GM23338 (cell line): ENCODE measurements around the gene ANP32A. TPM values are rescaled to one million over a fixed set of nuclear protein-coding genes. Genes with fewer than 3 reads are reported as not detected.

Experiments
- ATAC-seq: fragments of 200-7000 bp; cut with Tn5 transposase; 3 replicates; pipeline ENCODE4 v1.9.1; 2020
- DNase-seq: peaks from one replicate; pipeline ENCODE4 v3.0.0-alpha.2; 2015; ENCODE audit warnings: low spot score
- H2AFZ ChIP-seq: fragments of 200-600 bp; sonication (generic); 2 replicates; pipeline ENCODE4 v1.8.0; 2016; ENCODE audit warnings: antibody characterized with exemption, mild to moderate bottlenecking, moderate library complexity
- H3F3A ChIP-seq: fragments of 200-600 bp; sonication (generic); replicated peaks from 2 replicates; pipeline ENCODE4 v1.8.0; 2017; ENCODE audit warnings: antibody characterized with exemption, mixed run types, low read depth
- H3K27ac ChIP-seq: fragments of 200-600 bp; sonication (generic); 2 replicates; pipeline ENCODE4 v1.6.1; 2016; ENCODE audit warnings: low read depth
- H3K27me3 ChIP-seq: fragments of 200-600 bp; sonication (generic); 2 replicates; pipeline ENCODE4 v1.8.0; 2016; ENCODE audit warnings: mild to moderate bottlenecking, mixed run types, moderate library complexity; ENCODE audit not compliant: insufficient read depth
- H3K36me3 ChIP-seq: fragments of 200-600 bp; sonication (generic); 2 replicates; pipeline ENCODE4 v1.8.0; 2016; ENCODE audit warnings: mild to moderate bottlenecking; ENCODE audit not compliant: insufficient read depth
- H3K4me1 ChIP-seq: fragments of 200-600 bp; sonication (generic); 2 replicates; pipeline ENCODE4 v1.8.0; 2016; ENCODE audit warnings: mild to moderate bottlenecking, moderate library complexity; ENCODE audit not compliant: insufficient read depth
- H3K4me2 ChIP-seq: fragments of 200-600 bp; sonication (generic); 2 replicates; pipeline ENCODE4 v1.7.1; 2017; ENCODE audit warnings: mixed run types
- H3K4me3 ChIP-seq: fragments of 200-600 bp; sonication (generic); 2 replicates; pipeline ENCODE4 v1.6.1; 2016; ENCODE audit warnings: mixed run types
- H3K79me2 ChIP-seq: fragments of 200-600 bp; sonication (generic); replicated peaks from 2 replicates; pipeline ENCODE4 v1.8.0; 2017; ENCODE audit warnings: mild to moderate bottlenecking; ENCODE audit not compliant: insufficient read depth
- H3K9me2 ChIP-seq: fragments of 200-600 bp; sonication (generic); 2 replicates; pipeline ENCODE4 v1.8.0; 2017; ENCODE audit not compliant: insufficient read depth
- H4K20me1 ChIP-seq: fragments of 200-600 bp; sonication (generic); replicated peaks from 2 replicates; pipeline ENCODE4 v1.8.0; 2017; ENCODE audit warnings: mild to moderate bottlenecking; ENCODE audit not compliant: insufficient read depth
- H3K27ac Mint-ChIP-seq: 2 replicates; pipeline ENCODE4 v1.8.0; 2020; ENCODE audit warnings: inconsistent platforms, mild to moderate bottlenecking, moderate library complexity, mixed read lengths
- H3K27me3 Mint-ChIP-seq: 3 replicates; pipeline ENCODE4 v1.8.0; 2022; ENCODE audit warnings: low read depth, mild to moderate bottlenecking, moderate library complexity, mixed read lengths, inconsistent platforms; ENCODE audit not compliant: insufficient read depth, poor library complexity
- H3K36me3 Mint-ChIP-seq: 3 replicates; pipeline ENCODE4 v1.8.0; 2021; ENCODE audit warnings: low read depth, mild to moderate bottlenecking, inconsistent platforms, moderate library complexity, mixed read lengths
- H3K4me1 Mint-ChIP-seq: 3 replicates; pipeline ENCODE4 v1.8.0; 2020; ENCODE audit warnings: mild to moderate bottlenecking, inconsistent platforms, mixed read lengths
- H3K4me3 Mint-ChIP-seq: 3 replicates; pipeline ENCODE4 v1.8.0; 2021; ENCODE audit warnings: moderate library complexity, mild to moderate bottlenecking, inconsistent platforms, mixed read lengths
- H3K9me3 Mint-ChIP-seq: 3 replicates; pipeline ENCODE4 v1.8.0; 2020; ENCODE audit warnings: moderate library complexity, mild to moderate bottlenecking, inconsistent platforms, mixed read lengths
- EZH2phosphoT487 ChIP-seq: fragments of 200-600 bp; sonication (generic); IDR thresholded peaks from one replicate; pipeline ENCODE4 v1.8.1; 2018; ENCODE audit warnings: antibody characterized with exemption; ENCODE audit not compliant: unreplicated experiment
- JUNB ChIP-seq: IDR thresholded peaks from one replicate; pipeline ENCODE4 v1.6.1; 2016; ENCODE audit warnings: antibody characterized with exemption; ENCODE audit not compliant: unreplicated experiment
- NANOG ChIP-seq: IDR thresholded peaks from 2 replicates; pipeline ENCODE4 v1.6.1; 2016; ENCODE audit warnings: antibody characterized with exemption, borderline replicate concordance
- POLR2AphosphoS5 ChIP-seq: IDR thresholded peaks from 2 replicates; pipeline ENCODE4 v1.6.1; 2016; ENCODE audit warnings: antibody characterized with exemption, low read depth
- STAT1 ChIP-seq: IDR thresholded peaks from one replicate; pipeline ENCODE4 v1.6.1; 2016; ENCODE audit warnings: antibody characterized with exemption; ENCODE audit not compliant: unreplicated experiment
- polyA plus RNA-seq: library from polyadenylated mRNA; unstranded; fragments of >200 nt; fragmentation: Nextera tagmentation; extraction: Ambion mirVana; gene quantifications from 2 replicates; pipeline ENCODE4 v1.2.1, GENCODE V29; 2016
- total RNA-seq: library from RNA; depleted of rRNA; stranded (reverse); fragments of >200 nt; shearing (Covaris generic); gene quantifications from 2 replicates; pipeline ENCODE4 v1.2.3, GENCODE V29; 2014
- TF ChIP-seq, protein P1 (sequence below): fragments of 250-450 bp; sonication (Bioruptor Pico); IDR thresholded peaks from 2 replicates; pipeline ENCODE4 v1.5.0; 2020; ENCODE audit warnings: mild to moderate bottlenecking, moderate library complexity
- TF ChIP-seq, protein P2 (sequence below), 2 experiments: fragments of 200-600 bp in 1 of 2; sonication (generic) in 1 of 2; conservative IDR thresholded peaks; 2 replicates each; pipeline versions ENCODE4 v1.5.1 to v1.6.1; 2016 to 2017; ENCODE audit warnings: antibody characterized with exemption in 2 of 2, low read depth in 2 of 2, mild to moderate bottlenecking in 2 of 2, moderate library complexity in 1 of 2

Gene ANP32A
- total and polyA plus RNA-seq, 2 experiments from 2014 or later = 204 to 304 TPM

DNA sequence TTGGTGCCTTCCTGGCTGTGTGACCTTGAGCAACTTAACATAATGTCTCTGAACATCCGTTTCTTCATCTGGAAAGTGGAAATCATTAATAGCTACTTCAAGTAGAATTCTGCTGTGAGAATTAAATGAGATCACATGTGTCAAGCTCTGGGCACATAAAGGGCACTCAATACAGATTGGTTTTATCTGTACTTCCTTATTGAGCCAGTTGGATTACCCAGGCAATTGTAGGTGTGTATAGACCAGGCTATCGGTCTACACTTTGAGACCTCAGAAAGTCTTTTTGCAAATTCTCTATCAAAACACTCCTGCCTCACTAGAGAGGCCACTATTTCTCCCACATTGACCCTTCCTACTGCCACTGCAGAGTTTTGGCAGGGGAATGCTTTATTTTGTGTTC lies 47.7 kb downstream of the ANP32A start:
- H3K27me3 ChIP-seq = no peaks in the 10 kb centered on the region
- no peak overlapping the region for H3K4me3 ChIP-seq
- DNase-seq (no peak), ATAC-seq (no peak)
- Mint-ChIP-seq H3K27me3 (peaks cover 12% of the 10 kb centered on the region), H3K4me3 (no peak overlapping the region), H3K9me3 (no peaks in the 10 kb centered on the region; the same call in 2 of the 3 replicates), H3K4me1 (peaks cover 5% of the 10 kb centered on the region; the same call in 2 of the 3 replicates), H3K36me3 (peaks cover 7% of the 10 kb centered on the region; the same call in 2 of the 3 replicates), H3K27ac (no peak overlapping the region)
- no peak overlapping the region for H3K27ac ChIP-seq
- H2AFZ ChIP-seq = no peak overlapping the region
- no peaks in the 10 kb centered on the region; the same call in 1 of the 2 replicates for H3K36me3 ChIP-seq
- TF ChIP-seq, protein P1, sequence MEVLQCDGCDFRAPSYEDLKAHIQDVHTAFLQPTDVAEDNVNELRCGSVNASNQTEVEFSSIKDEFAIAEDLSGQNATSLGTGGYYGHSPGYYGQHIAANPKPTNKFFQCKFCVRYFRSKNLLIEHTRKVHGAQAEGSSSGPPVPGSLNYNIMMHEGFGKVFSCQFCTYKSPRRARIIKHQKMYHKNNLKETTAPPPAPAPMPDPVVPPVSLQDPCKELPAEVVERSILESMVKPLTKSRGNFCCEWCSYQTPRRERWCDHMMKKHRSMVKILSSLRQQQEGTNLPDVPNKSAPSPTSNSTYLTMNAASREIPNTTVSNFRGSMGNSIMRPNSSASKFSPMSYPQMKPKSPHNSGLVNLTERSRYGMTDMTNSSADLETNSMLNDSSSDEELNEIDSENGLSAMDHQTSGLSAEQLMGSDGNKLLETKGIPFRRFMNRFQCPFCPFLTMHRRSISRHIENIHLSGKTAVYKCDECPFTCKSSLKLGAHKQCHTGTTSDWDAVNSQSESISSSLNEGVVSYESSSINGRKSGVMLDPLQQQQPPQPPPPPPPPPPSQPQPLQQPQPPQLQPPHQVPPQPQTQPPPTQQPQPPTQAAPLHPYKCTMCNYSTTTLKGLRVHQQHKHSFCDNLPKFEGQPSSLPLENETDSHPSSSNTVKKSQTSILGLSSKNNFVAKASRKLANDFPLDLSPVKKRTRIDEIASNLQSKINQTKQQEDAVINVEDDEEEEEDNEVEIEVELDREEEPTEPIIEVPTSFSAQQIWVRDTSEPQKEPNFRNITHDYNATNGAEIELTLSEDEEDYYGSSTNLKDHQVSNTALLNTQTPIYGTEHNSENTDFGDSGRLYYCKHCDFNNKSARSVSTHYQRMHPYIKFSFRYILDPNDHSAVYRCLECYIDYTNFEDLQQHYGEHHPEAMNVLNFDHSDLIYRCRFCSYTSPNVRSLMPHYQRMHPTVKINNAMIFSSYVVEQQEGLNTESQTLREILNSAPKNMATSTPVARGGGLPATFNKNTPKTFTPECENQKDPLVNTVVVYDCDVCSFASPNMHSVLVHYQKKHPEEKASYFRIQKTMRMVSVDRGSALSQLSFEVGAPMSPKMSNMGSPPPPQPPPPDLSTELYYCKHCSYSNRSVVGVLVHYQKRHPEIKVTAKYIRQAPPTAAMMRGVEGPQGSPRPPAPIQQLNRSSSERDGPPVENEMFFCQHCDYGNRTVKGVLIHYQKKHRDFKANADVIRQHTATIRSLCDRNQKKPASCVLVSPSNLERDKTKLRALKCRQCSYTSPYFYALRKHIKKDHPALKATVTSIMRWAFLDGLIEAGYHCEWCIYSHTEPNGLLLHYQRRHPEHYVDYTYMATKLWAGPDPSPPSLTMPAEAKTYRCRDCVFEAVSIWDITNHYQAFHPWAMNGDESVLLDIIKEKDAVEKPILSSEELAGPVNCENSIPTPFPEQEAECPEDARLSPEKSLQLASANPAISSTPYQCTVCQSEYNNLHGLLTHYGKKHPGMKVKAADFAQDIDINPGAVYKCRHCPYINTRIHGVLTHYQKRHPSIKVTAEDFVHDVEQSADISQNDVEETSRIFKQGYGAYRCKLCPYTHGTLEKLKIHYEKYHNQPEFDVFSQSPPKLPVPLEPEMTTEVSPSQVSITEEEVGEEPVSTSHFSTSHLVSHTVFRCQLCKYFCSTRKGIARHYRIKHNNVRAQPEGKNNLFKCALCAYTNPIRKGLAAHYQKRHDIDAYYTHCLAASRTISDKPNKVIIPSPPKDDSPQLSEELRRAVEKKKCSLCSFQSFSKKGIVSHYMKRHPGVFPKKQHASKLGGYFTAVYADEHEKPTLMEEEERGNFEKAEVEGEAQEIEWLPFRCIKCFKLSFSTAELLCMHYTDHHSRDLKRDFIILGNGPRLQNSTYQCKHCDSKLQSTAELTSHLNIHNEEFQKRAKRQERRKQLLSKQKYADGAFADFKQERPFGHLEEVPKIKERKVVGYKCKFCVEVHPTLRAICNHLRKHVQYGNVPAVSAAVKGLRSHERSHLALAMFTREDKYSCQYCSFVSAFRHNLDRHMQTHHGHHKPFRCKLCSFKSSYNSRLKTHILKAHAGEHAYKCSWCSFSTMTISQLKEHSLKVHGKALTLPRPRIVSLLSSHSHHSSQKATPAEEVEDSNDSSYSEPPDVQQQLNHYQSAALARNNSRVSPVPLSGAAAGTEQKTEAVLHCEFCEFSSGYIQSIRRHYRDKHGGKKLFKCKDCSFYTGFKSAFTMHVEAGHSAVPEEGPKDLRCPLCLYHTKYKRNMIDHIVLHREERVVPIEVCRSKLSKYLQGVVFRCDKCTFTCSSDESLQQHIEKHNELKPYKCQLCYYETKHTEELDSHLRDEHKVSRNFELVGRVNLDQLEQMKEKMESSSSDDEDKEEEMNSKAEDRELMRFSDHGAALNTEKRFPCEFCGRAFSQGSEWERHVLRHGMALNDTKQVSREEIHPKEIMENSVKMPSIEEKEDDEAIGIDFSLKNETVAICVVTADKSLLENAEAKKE = no peak
- no peak for TF ChIP-seq POLR2AphosphoS5
- TF ChIP-seq JUNB = no peak
- no peak for TF ChIP-seq STAT1
- TF ChIP-seq EZH2phosphoT487 = no peak
- TF ChIP-seq, protein P2, sequence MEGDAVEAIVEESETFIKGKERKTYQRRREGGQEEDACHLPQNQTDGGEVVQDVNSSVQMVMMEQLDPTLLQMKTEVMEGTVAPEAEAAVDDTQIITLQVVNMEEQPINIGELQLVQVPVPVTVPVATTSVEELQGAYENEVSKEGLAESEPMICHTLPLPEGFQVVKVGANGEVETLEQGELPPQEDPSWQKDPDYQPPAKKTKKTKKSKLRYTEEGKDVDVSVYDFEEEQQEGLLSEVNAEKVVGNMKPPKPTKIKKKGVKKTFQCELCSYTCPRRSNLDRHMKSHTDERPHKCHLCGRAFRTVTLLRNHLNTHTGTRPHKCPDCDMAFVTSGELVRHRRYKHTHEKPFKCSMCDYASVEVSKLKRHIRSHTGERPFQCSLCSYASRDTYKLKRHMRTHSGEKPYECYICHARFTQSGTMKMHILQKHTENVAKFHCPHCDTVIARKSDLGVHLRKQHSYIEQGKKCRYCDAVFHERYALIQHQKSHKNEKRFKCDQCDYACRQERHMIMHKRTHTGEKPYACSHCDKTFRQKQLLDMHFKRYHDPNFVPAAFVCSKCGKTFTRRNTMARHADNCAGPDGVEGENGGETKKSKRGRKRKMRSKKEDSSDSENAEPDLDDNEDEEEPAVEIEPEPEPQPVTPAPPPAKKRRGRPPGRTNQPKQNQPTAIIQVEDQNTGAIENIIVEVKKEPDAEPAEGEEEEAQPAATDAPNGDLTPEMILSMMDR (conservative IDR thresholded peaks at IDR 0.05; ENCODE audit: low read depth in 2 of 2) = no peak
- TF ChIP-seq NANOG = no peak
- H3F3A ChIP-seq = no peaks in the 10 kb centered on the region
- H3K79me2 ChIP-seq = no peaks in the 10 kb centered on the region
- H3K4me1 ChIP-seq = no peaks in the 10 kb centered on the region
- H3K4me2 ChIP-seq = no peak overlapping the region
- no peaks in the 10 kb centered on the region for H4K20me1 ChIP-seq
- H3K9me2 ChIP-seq = 0 out of 2 replicates have a peak, but pooled peaks cover 2% of the 10 kb centered on the region
